HG02973 (cell line): ENCODE measurements around the gene NAXD.
A peak's percentile ranks its signal among the peaks of the same experiment; 100 is the strongest.

Experiments used
- ATAC-seq: cut with Tn5 transposase; IDR thresholded peaks from one replicate; pipeline ENCODE4 v1.9.1; 2021; ENCODE audit warnings: moderate library complexity; ENCODE audit not compliant: unreplicated experiment

Gene NAXD

GRCh38 chr13:110643324-110643723 is 28.0 kb downstream of the NAXD start:
- ATAC-seq, result no peak

GRCh38 chr13:110643768-110644421 is 28.6 kb downstream of the NAXD start:
- no peak for ATAC-seq

- no peak for ATAC-seq
These were observed 29.7 kb downstream of the NAXD start for GRCh38 chr13:110644892-110645521.

- no peak for ATAC-seq
These were observed 30.4 kb downstream of the NAXD start for GRCh38 chr13:110645750-110646149.

GRCh38 chr13:110646442-110647364 is 31.4 kb downstream of the NAXD start:
- no peak for ATAC-seq

GRCh38 chr13:110647365-110647737 is 32.0 kb downstream of the NAXD start:
- no peak for ATAC-seq

- no peak for ATAC-seq
These were observed 32.9 kb downstream of the NAXD start for GRCh38 chr13:110648146-110648819.

GRCh38 chr13:110648848-110649421 is 33.6 kb downstream of the NAXD start:
- ATAC-seq, result no peak

- ATAC-seq, result no peak
These were observed 34.2 kb downstream of the NAXD start for GRCh38 chr13:110649551-110649950.

- no peak for ATAC-seq
These were observed 35.1 kb downstream of the NAXD start for GRCh38 chr13:110650436-110650835.

- ATAC-seq, result no peak
These were observed 35.9 kb downstream of the NAXD start for GRCh38 chr13:110651271-110651670.

GRCh38 chr13:110651726-110652230 is 36.4 kb downstream of the NAXD start:
- ATAC-seq, result no peak

GRCh38 chr13:110652231-110652730 is 36.9 kb downstream of the NAXD start:
- no peak for ATAC-seq

GRCh38 chr13:110652764-110653163 is 37.4 kb downstream of the NAXD start:
- ATAC-seq, result no peak

GRCh38 chr13:110653271-110653670 is 37.9 kb downstream of the NAXD start:
- no peak for ATAC-seq

GRCh38 chr13:110653851-110654250 is 38.5 kb downstream of the NAXD start:
- ATAC-seq, result no peak

- ATAC-seq, result no peak
These were observed 41.9 kb downstream of the NAXD start for GRCh38 chr13:110657196-110657595.

- ATAC-seq, result peak; percentile 90
These were observed 43.0 kb downstream of the NAXD start for GRCh38 chr13:110658218-110658911.

- no peak for ATAC-seq
These were observed 45.9 kb downstream of the NAXD start for GRCh38 chr13:110661256-110661655.

GRCh38 chr13:110662091-110662490 is 46.7 kb downstream of the NAXD start:
- no peak for ATAC-seq
